ENCODE results near the gene ZNF845. TPM values are rescaled to one million over a fixed set of nuclear protein-coding genes. Genes with fewer than 3 reads are reported as not detected.
A peak's percentile ranks its signal among the peaks of the same experiment; 100 is the strongest.
"Not testable (repeated sequence)": the region's sequence is repeated elsewhere in the genome, so short reads cannot be mapped to it uniquely, and the experiment has no call there.

Gene ZNF845
- polyA plus RNA-seq, result 1 to 10 TPM; 1.7 to 2.2 TPM

- 0% methylated on average over 60 to 61 of the region's 61 CpGs for WGBS, 2 donors
- Histone ChIP-seq H3K27ac (ENCODE audit: low read depth in 2 of 2, low read length in 1 of 2) (peak within 1 kb of the TSS; percentile 69 to 88), H3K36me3 (ENCODE audit: control insufficient read depth in 2 of 2, insufficient read depth in 2 of 2, low read length in 1 of 2) (peaks cover 0 to 8% of the 10 kb centered on the region in 2 donors), H3K4me1 (ENCODE audit: control insufficient read depth in 2 of 2, insufficient read depth in 2 of 2, low read length in 1 of 2) (peaks cover 0 to 3% of the 10 kb centered on the region in 2 donors), H3K27me3 (ENCODE audit: control insufficient read depth in 1 of 2, insufficient read depth in 2 of 2, low read length in 2 of 2) (no peaks in the 10 kb centered on the region), H3K9me3 (ENCODE audit: control insufficient read depth in 2 of 2, insufficient read depth in 1 of 2, low read depth in 1 of 2, low read length in 1 of 2) (peaks cover 0 to 10% of the 10 kb centered on the region in 2 donors), H3K4me3 (ENCODE audit: low read depth in 1 of 2, low read length in 2 of 2) (peak within 1 kb of the TSS; percentile 70 to 97)
Observed at GRCh38 chr19:53333463-53334449, at the start of gene ZNF845. ZNF845 (plus strand) TSS chr19:53333749; CDS start chr19:53341308, 7,559 bp downstream.

- 58% methylated on average over 4 of the region's 4 CpGs for WGBS, 2 donors
Observed at GRCh38 chr19:53285087-53285486, 48.5 kb upstream of the ZNF845 start.

GRCh38 chr19:53290758-53291549 lies 42.6 kb upstream of the ZNF845 start:
- WGBS, 2 donors, result 90 to 91% methylated on average over 47 of the region's 47 CpGs
- H3K27ac ChIP-seq (ENCODE audit: low read depth in 2 of 2, low read length in 1 of 2), result no peak overlapping the region
- no peaks in the 10 kb centered on the region for H3K27me3 ChIP-seq (ENCODE audit: control insufficient read depth in 1 of 2, insufficient read depth in 2 of 2, low read length in 2 of 2)
- no peaks in the 10 kb centered on the region for H3K4me1 ChIP-seq (ENCODE audit: control insufficient read depth in 2 of 2, insufficient read depth in 2 of 2, low read length in 1 of 2)
- no peaks in the 10 kb centered on the region for H3K36me3 ChIP-seq (ENCODE audit: control insufficient read depth in 2 of 2, insufficient read depth in 2 of 2, low read length in 1 of 2)
- no peak overlapping the region for H3K4me3 ChIP-seq (ENCODE audit: low read depth in 1 of 2, low read length in 2 of 2)
- H3K9me3 ChIP-seq (ENCODE audit: control insufficient read depth in 2 of 2, insufficient read depth in 1 of 2, low read depth in 1 of 2, low read length in 1 of 2), result peaks cover 2 to 17% of the 10 kb centered on the region in 2 donors

More at GRCh38 chr19:53285087-53285486, 48.5 kb upstream of the ZNF845 start:
- Histone ChIP-seq H3K4me1 (ENCODE audit: control insufficient read depth in 2 of 2, insufficient read depth in 2 of 2, low read length in 1 of 2) (no peaks in the 10 kb centered on the region), H3K4me3 (ENCODE audit: low read depth in 1 of 2, low read length in 2 of 2) (no peak overlapping the region), H3K36me3 (ENCODE audit: control insufficient read depth in 2 of 2, insufficient read depth in 2 of 2, low read length in 1 of 2) (no peaks in the 10 kb centered on the region), H3K27ac (ENCODE audit: low read depth in 2 of 2, low read length in 1 of 2) (no peak overlapping the region), H3K27me3 (ENCODE audit: control insufficient read depth in 1 of 2, insufficient read depth in 2 of 2, low read length in 2 of 2) (no peaks in the 10 kb centered on the region), H3K9me3 (ENCODE audit: control insufficient read depth in 2 of 2, insufficient read depth in 1 of 2, low read depth in 1 of 2, low read length in 1 of 2) (no peaks in the 10 kb centered on the region)

GRCh38 chr19:53294786-53295441 lies 38.6 kb upstream of the ZNF845 start:
- no peaks in the 10 kb centered on the region for H3K4me1 ChIP-seq (ENCODE audit: control insufficient read depth in 2 of 2, insufficient read depth in 2 of 2, low read length in 1 of 2)
- no peak overlapping the region for H3K4me3 ChIP-seq (ENCODE audit: low read depth in 1 of 2, low read length in 2 of 2)
- WGBS, 2 donors, result 84 to 87% methylated on average over 7 of the region's 7 CpGs
- peaks cover 7 to 18% of the 10 kb centered on the region in 2 donors for H3K9me3 ChIP-seq (ENCODE audit: control insufficient read depth in 2 of 2, insufficient read depth in 1 of 2, low read depth in 1 of 2, low read length in 1 of 2)
- no peaks in the 10 kb centered on the region for H3K36me3 ChIP-seq (ENCODE audit: control insufficient read depth in 2 of 2, insufficient read depth in 2 of 2, low read length in 1 of 2)
- no peaks in the 10 kb centered on the region for H3K27me3 ChIP-seq (ENCODE audit: control insufficient read depth in 1 of 2, insufficient read depth in 2 of 2, low read length in 2 of 2)
- H3K27ac ChIP-seq (ENCODE audit: low read depth in 2 of 2, low read length in 1 of 2), result no peak overlapping the region

- not testable (repeated sequence) for H3K4me3 ChIP-seq (ENCODE audit: low read depth in 1 of 2, low read length in 2 of 2); H3K4me1 ChIP-seq (ENCODE audit: control insufficient read depth in 2 of 2, insufficient read depth in 2 of 2, low read length in 1 of 2); H3K27ac ChIP-seq (ENCODE audit: low read depth in 2 of 2, low read length in 1 of 2); H3K36me3 ChIP-seq (ENCODE audit: control insufficient read depth in 2 of 2, insufficient read depth in 2 of 2, low read length in 1 of 2); H3K27me3 ChIP-seq (ENCODE audit: control insufficient read depth in 1 of 2, insufficient read depth in 2 of 2, low read length in 2 of 2); H3K9me3 ChIP-seq (ENCODE audit: control insufficient read depth in 2 of 2, insufficient read depth in 1 of 2, low read depth in 1 of 2, low read length in 1 of 2)
- 67% methylated on average over 2 of the region's 8 CpGs; no CpG with 5 or more reads in 1 of the 2 donors for WGBS, 2 donors
Observed at GRCh38 chr19:53301341-53301740, 32.2 kb upstream of the ZNF845 start.

GRCh38 chr19:53308339-53308811 lies 25.2 kb upstream of the ZNF845 start:
- H3K27me3 ChIP-seq (ENCODE audit: control insufficient read depth in 1 of 2, insufficient read depth in 2 of 2, low read length in 2 of 2), result peaks cover 0 to 3% of the 10 kb centered on the region in 2 donors
- H3K9me3 ChIP-seq (ENCODE audit: control insufficient read depth in 2 of 2, insufficient read depth in 1 of 2, low read depth in 1 of 2, low read length in 1 of 2), result peaks cover 15 to 24% of the 10 kb centered on the region in 2 donors
- 11 to 12% methylated on average over 32 of the region's 32 CpGs for WGBS, 2 donors
- H3K36me3 ChIP-seq (ENCODE audit: control insufficient read depth in 2 of 2, insufficient read depth in 2 of 2, low read length in 1 of 2), result no peaks in the 10 kb centered on the region
- no peak overlapping the region for H3K4me3 ChIP-seq (ENCODE audit: low read depth in 1 of 2, low read length in 2 of 2)
- no peak overlapping the region for H3K27ac ChIP-seq (ENCODE audit: low read depth in 2 of 2, low read length in 1 of 2)
- H3K4me1 ChIP-seq (ENCODE audit: control insufficient read depth in 2 of 2, insufficient read depth in 2 of 2, low read length in 1 of 2), result no peaks in the 10 kb centered on the region

GRCh38 chr19:53311044-53311443 lies 22.5 kb upstream of the ZNF845 start:
- H3K36me3 ChIP-seq (ENCODE audit: control insufficient read depth in 2 of 2, insufficient read depth in 2 of 2, low read length in 1 of 2), result no peaks in the 10 kb centered on the region
- H3K27me3 ChIP-seq (ENCODE audit: control insufficient read depth in 1 of 2, insufficient read depth in 2 of 2, low read length in 2 of 2), result peaks cover 0 to 3% of the 10 kb centered on the region in 2 donors
- WGBS, 2 donors, result 42 to 57% methylated on average over 11 of the region's 11 CpGs
- H3K27ac ChIP-seq (ENCODE audit: low read depth in 2 of 2, low read length in 1 of 2), result no peak overlapping the region
- H3K4me3 ChIP-seq (ENCODE audit: low read depth in 1 of 2, low read length in 2 of 2), result no peak overlapping the region
- H3K4me1 ChIP-seq (ENCODE audit: control insufficient read depth in 2 of 2, insufficient read depth in 2 of 2, low read length in 1 of 2), result no peaks in the 10 kb centered on the region
- H3K9me3 ChIP-seq (ENCODE audit: control insufficient read depth in 2 of 2, insufficient read depth in 1 of 2, low read depth in 1 of 2, low read length in 1 of 2), result peaks cover 15 to 23% of the 10 kb centered on the region in 2 donors

- 74 to 78% methylated on average over 12 of the region's 12 CpGs for WGBS, 2 donors
- Histone ChIP-seq H3K9me3 (ENCODE audit: control insufficient read depth in 2 of 2, insufficient read depth in 1 of 2, low read depth in 1 of 2, low read length in 1 of 2) (peaks cover 15 to 21% of the 10 kb centered on the region in 2 donors), H3K4me3 (ENCODE audit: low read depth in 1 of 2, low read length in 2 of 2) (no peak overlapping the region), H3K27ac (ENCODE audit: low read depth in 2 of 2, low read length in 1 of 2) (no peak overlapping the region), H3K36me3 (ENCODE audit: control insufficient read depth in 2 of 2, insufficient read depth in 2 of 2, low read length in 1 of 2) (no peaks in the 10 kb centered on the region), H3K27me3 (ENCODE audit: control insufficient read depth in 1 of 2, insufficient read depth in 2 of 2, low read length in 2 of 2) (peaks cover 0 to 3% of the 10 kb centered on the region in 2 donors), H3K4me1 (ENCODE audit: control insufficient read depth in 2 of 2, insufficient read depth in 2 of 2, low read length in 1 of 2) (no peaks in the 10 kb centered on the region)
Observed at GRCh38 chr19:53311897-53312296, 21.7 kb upstream of the ZNF845 start.

GRCh38 chr19:53328967-53329366 lies 4.6 kb upstream of the ZNF845 start:
- Histone ChIP-seq H3K4me1 (ENCODE audit: control insufficient read depth in 2 of 2, insufficient read depth in 2 of 2, low read length in 1 of 2) (peaks cover 0 to 3% of the 10 kb centered on the region in 2 donors), H3K36me3 (ENCODE audit: control insufficient read depth in 2 of 2, insufficient read depth in 2 of 2, low read length in 1 of 2) (no peaks in the 10 kb centered on the region), H3K27ac (ENCODE audit: low read depth in 2 of 2, low read length in 1 of 2) (no peak overlapping the region), H3K9me3 (ENCODE audit: control insufficient read depth in 2 of 2, insufficient read depth in 1 of 2, low read depth in 1 of 2, low read length in 1 of 2) (peaks cover 0 to 16% of the 10 kb centered on the region in 2 donors), H3K27me3 (ENCODE audit: control insufficient read depth in 1 of 2, insufficient read depth in 2 of 2, low read length in 2 of 2) (no peaks in the 10 kb centered on the region), H3K4me3 (ENCODE audit: low read depth in 1 of 2, low read length in 2 of 2) (no peak overlapping the region)
- WGBS, 2 donors, result 26 to 35% methylated on average over 24 of the region's 24 CpGs

Data from esophagus (tissue), 2 donors.